Muscle layer of colon (tissue), 2 donors: ENCODE results near the gene KIF6.

Source experiments
- H3K27ac ChIP-seq: one replicate; pipeline ENCODE4 v1.7.0; 2013; ENCODE audit warnings: low read depth, mild to moderate bottlenecking, low read length, moderate library complexity
- H3K27me3 ChIP-seq, 2 donors: one replicate each; pipeline ENCODE4 v1.7.0; 2013; ENCODE audit warnings: low read length in 2 of 2, mild to moderate bottlenecking in 2 of 2; ENCODE audit not compliant: insufficient read depth in 2 of 2, control insufficient read depth in 1 of 2
- H3K36me3 ChIP-seq: one replicate; pipeline ENCODE4 v1.7.0; 2013; ENCODE audit warnings: mild to moderate bottlenecking, low read length; ENCODE audit not compliant: insufficient read depth
- H3K4me1 ChIP-seq: one replicate; pipeline ENCODE4 v1.7.0; 2013; ENCODE audit warnings: mild to moderate bottlenecking, low read length; ENCODE audit not compliant: insufficient read depth
- H3K4me3 ChIP-seq, 2 donors: one replicate each; pipeline ENCODE4 v1.7.0; 2013; ENCODE audit warnings: low read length in 2 of 2, low read depth in 1 of 2, mild to moderate bottlenecking in 1 of 2, moderate library complexity in 1 of 2
- H3K9ac ChIP-seq: one replicate; pipeline ENCODE4 v1.7.0; 2013; ENCODE audit warnings: low read length
- H3K9me3 ChIP-seq: one replicate; pipeline ENCODE4 v1.7.0; 2013; ENCODE audit warnings: mild to moderate bottlenecking, low read length
- donor health status: abdominal sarcoma.
- donor health status: Adenocarcinoma of cecum.

Gene KIF6

GRCh38 chr6:39280247-39280731 lies 444.9 kb downstream of the KIF6 start:
- Histone ChIP-seq H3K9ac (no peak overlapping the region), H3K4me3 (no peak overlapping the region), H3K27ac (no peak overlapping the region), H3K9me3 (no peaks in the 10 kb centered on the region), H3K4me1 (no peaks in the 10 kb centered on the region), H3K27me3 (no peaks in the 10 kb centered on the region), H3K36me3 (no peaks in the 10 kb centered on the region)
